Stimulated activated CD4-positive, alpha-beta T cell treated with anti-CD3 and anti-CD28 coated beads, TNF-alpha, amount 100 ng/mL, for 48 hours (primary cell): ENCODE results near the gene FRMD5.
"Not testable (repeated sequence)": the region's sequence is repeated elsewhere in the genome, so short reads cannot be mapped to it uniquely, and the experiment has no call there.

Experiments
- DNase-seq, 3 donors: peaks; one replicate each; pipeline ENCODE4 v3.0.0-alpha.2; 2020; ENCODE audit warnings: low read depth in 3 of 3

The FRMD5 gene

GRCh38 chr15:44195151-44195740 is at the start of gene FRMD5:
Gene FRMD5 (minus strand): TSS chr15:44195271.
- peak; percentile 79 to 80 (median 80) for DNase-seq

GRCh38 chr15:44243829-44244228 is 48.8 kb upstream of the FRMD5 start:
- no peak for DNase-seq

- DNase-seq = no peak
Observed at GRCh38 chr15:44243141-44243540, 48.1 kb upstream of the FRMD5 start.

GRCh38 chr15:44231842-44232241 is 36.8 kb upstream of the FRMD5 start:
- DNase-seq = no peak

GRCh38 chr15:44229301-44229700 is 34.2 kb upstream of the FRMD5 start:
- DNase-seq = not testable (repeated sequence)

GRCh38 chr15:44227584-44227983 is 32.5 kb upstream of the FRMD5 start:
- no peak for DNase-seq

GRCh38 chr15:44227001-44227400 is 31.9 kb upstream of the FRMD5 start:
- not testable (repeated sequence) for DNase-seq

GRCh38 chr15:44222478-44222877 is 27.4 kb upstream of the FRMD5 start:
- DNase-seq = no peak

GRCh38 chr15:44219073-44219472 is 24.0 kb upstream of the FRMD5 start:
- no peak for DNase-seq

GRCh38 chr15:44216958-44217357 is 21.9 kb upstream of the FRMD5 start:
- DNase-seq = no peak

- DNase-seq = no peak
Observed at GRCh38 chr15:44215594-44215993, 20.5 kb upstream of the FRMD5 start.

GRCh38 chr15:44208956-44209355 is 13.9 kb upstream of the FRMD5 start:
- no peak for DNase-seq

GRCh38 chr15:44207643-44208042 is 12.6 kb upstream of the FRMD5 start:
- no peak for DNase-seq

- no peak for DNase-seq
Observed at GRCh38 chr15:44199393-44199792, 4.3 kb upstream of the FRMD5 start.

GRCh38 chr15:44194323-44195150 is 534 bp downstream of the FRMD5 start:
- peak in 1 of 3 donors; percentile 15 for DNase-seq

GRCh38 chr15:44193651-44194322 is 1.3 kb downstream of the FRMD5 start:
- no peak for DNase-seq

GRCh38 chr15:44188795-44189194 is 6.3 kb downstream of the FRMD5 start:
- no peak for DNase-seq

- DNase-seq = no peak
Observed at GRCh38 chr15:44186705-44187104, 8.4 kb downstream of the FRMD5 start.

GRCh38 chr15:44183363-44183762 is 11.7 kb downstream of the FRMD5 start:
- DNase-seq = no peak

- no peak for DNase-seq
Observed at GRCh38 chr15:44181410-44181809, 13.7 kb downstream of the FRMD5 start.

- DNase-seq = no peak
Observed at GRCh38 chr15:44177139-44177538, 17.9 kb downstream of the FRMD5 start.

GRCh38 chr15:44173813-44174212 is 21.3 kb downstream of the FRMD5 start:
- DNase-seq = no peak

GRCh38 chr15:44163370-44163769 is 31.7 kb downstream of the FRMD5 start:
- DNase-seq = no peak
